Lung (tissue), 12 donors: Measurements from ENCODE around the gene FAM217B. TPM values are rescaled to one million over a fixed set of nuclear protein-coding genes. Genes with fewer than 3 reads are reported as not detected.
A peak's percentile ranks its signal among the peaks of the same experiment; 100 is the strongest.

Experiments
- ATAC-seq: fragments of 200-7000 bp; cut with Tn5 transposase; one replicate; pipeline ENCODE4 v1.9.1; 2020; ENCODE audit warnings: moderate number of reproducible peaks; ENCODE audit not compliant: insufficient read depth, low FRiP score
- DNase-seq, 3 donors: peaks; one replicate each; pipeline ENCODE4 v3.0.0-alpha.2; 2013 to 2017
- H3K27ac ChIP-seq, 2 donors: one replicate each; pipeline ENCODE4 v1.5.1; 2013; ENCODE audit warnings: mild to moderate bottlenecking in 2 of 2, moderate library complexity in 2 of 2, control low read depth in 1 of 2, inconsistent platforms in 1 of 2, low read depth in 1 of 2, low read length in 1 of 2
- H3K27me3 ChIP-seq, 3 donors: one replicate each; pipeline ENCODE4 v1.5.1; 2013; ENCODE audit warnings: low read length in 2 of 3; ENCODE audit not compliant: control insufficient read depth in 3 of 3, insufficient read depth in 3 of 3
- H3K36me3 ChIP-seq, 4 donors: one replicate each; pipeline ENCODE4 v1.5.1; 2013; ENCODE audit warnings: low read length in 4 of 4, mild to moderate bottlenecking in 1 of 4, moderate library complexity in 1 of 4; ENCODE audit not compliant: control insufficient read depth in 4 of 4, insufficient read depth in 4 of 4
- H3K4me1 ChIP-seq, 5 donors: one replicate each; pipeline ENCODE4 v1.5.1; 2013; ENCODE audit warnings: low read length in 5 of 5, mild to moderate bottlenecking in 2 of 5, moderate library complexity in 1 of 5; ENCODE audit not compliant: control insufficient read depth in 5 of 5, insufficient read depth in 5 of 5
- H3K4me3 ChIP-seq: one replicate; pipeline ENCODE4 v1.5.1; 2013; ENCODE audit warnings: mild to moderate bottlenecking, control low read depth, moderate library complexity
- H3K9ac ChIP-seq, 2 donors: one replicate each; pipeline ENCODE4 v1.5.1; 2013; ENCODE audit warnings: low read length in 2 of 2, control low read depth in 1 of 2; ENCODE audit not compliant: insufficient read depth in 1 of 2
- H3K9me3 ChIP-seq, 4 donors: one replicate each; pipeline ENCODE4 v1.5.1; 2013; ENCODE audit warnings: low read length in 3 of 4, mild to moderate bottlenecking in 1 of 4, moderate library complexity in 1 of 4; ENCODE audit not compliant: control insufficient read depth in 4 of 4, insufficient read depth in 3 of 4
- CTCF ChIP-seq: IDR thresholded peaks from 2 replicates; pipeline ENCODE4 v1.5.1; 2012; ENCODE audit warnings: mild to moderate bottlenecking; ENCODE audit errors: control extremely low read depth, extremely low read depth
- WGBS, 2 donors: extraction: QIAGEN DNeasy Blood & Tissue Kit; methylation state at CpG; one replicate each; pipeline ENCODE4 v1.1.7; 2013; 5-methylcytosine and 5-hydroxymethylcytosine counted together
- polyA plus RNA-seq, 2 donors: library from polyadenylated mRNA; stranded (reverse); fragments of 200-250 nt; gene quantifications; one replicate each; pipeline ENCODE4 v1.2.1, GENCODE V29; 2013
- total RNA-seq, 2 donors: library from RNA; depleted of rRNA in 1 of 2; stranded (reverse); fragments of >200 nt in 1 of 2; gene quantifications; one replicate each; pipeline ENCODE4 v1.2.1, GENCODE V29; 2014 to 2021
- donor health status: control.
- donor health status: control.
- donor health status: Bipolar disorder and iron deficiency.
- donor health status: healthy.
- donor health status: DM: yes; HTN: yes; CAD: no.

Gene FAM217B
- total and polyA plus RNA-seq, 4 donors = 4.9 to 18.5 (median 10.2) TPM

DNA sequence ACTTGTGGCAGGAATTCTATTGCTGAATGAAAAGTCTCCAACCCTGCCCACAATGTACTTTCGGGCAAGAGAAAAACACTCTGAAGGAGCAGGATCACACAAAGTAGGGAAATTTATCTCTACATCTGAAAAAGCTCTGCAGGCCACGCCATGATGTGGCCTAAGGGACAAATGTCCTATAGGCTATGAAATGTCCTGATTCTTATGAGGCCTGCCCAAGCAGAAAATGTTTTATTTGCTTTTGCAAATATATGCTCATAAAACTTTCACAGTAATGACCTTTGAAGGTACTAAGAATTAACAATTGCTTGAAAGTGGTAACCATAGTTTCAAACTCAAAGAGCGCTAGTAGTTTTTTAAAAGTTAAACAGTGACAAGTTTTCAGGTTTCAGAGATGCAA lies 37.7 kb upstream of the FAM217B start:
- WGBS, 2 donors = 96 to 99% methylated on average over 3 of the region's 3 CpGs
- Histone ChIP-seq H3K36me3 (no peaks in the 10 kb centered on the region), H3K4me1 (peaks cover 0 to 3% (median 0%) of the 10 kb centered on the region in 5 donors), H3K27ac (no peak overlapping the region), H3K9me3 (no peaks in the 10 kb centered on the region), H3K9ac (no peak overlapping the region), H3K4me3 (no peak overlapping the region), H3K27me3 (no peaks in the 10 kb centered on the region)
- no peak for TF ChIP-seq CTCF
- ATAC-seq = no peak
- DNase-seq = no peak

DNA sequence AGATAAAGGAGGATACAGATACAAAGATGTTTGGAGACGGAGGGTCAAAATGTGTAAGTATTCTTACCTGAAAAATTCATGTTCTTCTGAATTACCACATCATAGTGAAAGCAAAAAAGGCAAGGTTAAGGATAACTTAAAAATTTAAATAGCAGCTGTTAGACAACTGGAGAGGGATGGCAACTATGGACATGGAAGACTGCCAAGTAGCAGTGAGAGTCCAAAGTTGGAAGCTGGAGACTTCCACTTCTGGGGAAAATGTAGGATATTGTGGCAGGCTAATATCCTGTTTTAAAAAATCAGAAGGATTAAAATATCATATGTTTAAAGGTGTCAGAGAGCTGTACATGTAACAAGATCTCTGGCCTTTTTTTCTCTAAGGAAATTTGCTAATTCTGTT lies 36.6 kb upstream of the FAM217B start:
- DNase-seq (peak; percentile 18 to 71 (median 65)), ATAC-seq (no peak)
- H3K9ac ChIP-seq = no peak overlapping the region
- no peaks in the 10 kb centered on the region for H3K9me3 ChIP-seq
- H3K27ac ChIP-seq = no peak overlapping the region
- 90 to 96% methylated on average over 1 of the region's 1 CpG for WGBS, 2 donors
- no peaks in the 10 kb centered on the region for H3K36me3 ChIP-seq
- peaks cover 0 to 3% (median 0%) of the 10 kb centered on the region in 5 donors for H3K4me1 ChIP-seq
- no peak overlapping the region for H3K4me3 ChIP-seq
- no peak for TF ChIP-seq CTCF
- H3K27me3 ChIP-seq = no peaks in the 10 kb centered on the region

DNA sequence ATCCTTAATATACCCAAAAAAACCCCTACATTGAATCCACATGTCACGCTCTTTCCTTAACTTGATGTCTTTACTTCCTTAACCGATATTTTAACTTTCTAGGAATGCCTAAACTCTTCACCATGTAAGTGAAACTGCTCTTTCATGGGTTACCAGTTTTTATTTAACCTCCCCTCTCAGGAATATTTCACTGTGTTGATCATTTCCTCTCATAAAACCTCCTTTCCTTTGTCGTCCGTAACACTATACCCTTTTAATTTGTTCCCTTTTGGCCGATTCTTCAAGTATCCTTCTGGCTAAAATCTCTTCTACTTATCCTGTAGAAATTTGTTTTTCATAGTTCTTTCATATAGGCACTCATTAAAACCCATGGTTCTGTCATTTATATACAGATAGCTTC lies 31.3 kb upstream of the FAM217B start:
- no peak overlapping the region for H3K27ac ChIP-seq
- WGBS, 2 donors = 85 to 91% methylated on average over 5 of the region's 5 CpGs
- no peaks in the 10 kb centered on the region for H3K9me3 ChIP-seq
- DNase-seq (no peak), ATAC-seq (no peak)
- H3K4me3 ChIP-seq = no peak overlapping the region
- H3K9ac ChIP-seq = no peak overlapping the region
- no peak for TF ChIP-seq CTCF
- peaks cover 0 to 3% (median 0%) of the 10 kb centered on the region in 3 donors for H3K27me3 ChIP-seq
- H3K4me1 ChIP-seq = no peaks in the 10 kb centered on the region
- no peaks in the 10 kb centered on the region for H3K36me3 ChIP-seq

DNA sequence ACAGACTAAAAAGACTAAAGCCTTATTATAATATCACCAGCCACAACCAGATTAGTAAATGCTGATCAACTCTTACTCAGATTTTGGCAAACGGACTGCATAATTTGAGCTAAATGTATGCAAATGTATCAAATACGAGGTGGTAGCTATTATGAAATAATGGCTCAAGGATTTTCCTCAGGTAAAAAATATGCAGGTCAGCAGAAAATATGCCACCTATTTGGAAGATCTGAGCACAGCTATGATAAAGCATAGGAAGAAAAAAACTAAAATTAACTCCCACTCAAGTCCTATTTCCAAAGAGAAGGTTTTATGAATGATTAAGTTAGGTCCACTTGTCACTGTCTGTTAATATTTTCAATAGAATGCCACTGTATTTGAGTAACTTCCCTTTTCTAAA lies 29.1 kb upstream of the FAM217B start:
- Histone ChIP-seq H3K4me1 (no peaks in the 10 kb centered on the region), H3K9ac (no peak overlapping the region), H3K27me3 (peaks cover 0 to 3% (median 0%) of the 10 kb centered on the region in 3 donors), H3K9me3 (no peaks in the 10 kb centered on the region), H3K4me3 (no peak overlapping the region), H3K27ac (no peak overlapping the region), H3K36me3 (no peaks in the 10 kb centered on the region)
- DNase-seq = no peak
- ATAC-seq = no peak
- no peak for TF ChIP-seq CTCF
- 86 to 92% methylated on average over 2 of the region's 2 CpGs for WGBS, 2 donors
